ENCODE measurements around the gene PLOD3.

PLOD3 gene

GRCh38 chr7:101208794-101209193 lies 8.6 kb downstream of the PLOD3 start:
- no peaks in the 10 kb centered on the region for H3K9me3 ChIP-seq (ENCODE audit: control insufficient read depth, insufficient read depth, low read length)

GRCh38 chr7:101207459-101207858 lies 9.9 kb downstream of the PLOD3 start:
- H3K27ac ChIP-seq (ENCODE audit: low read depth, low read length), result no peak overlapping the region
- H3K9me3 ChIP-seq (ENCODE audit: control insufficient read depth, insufficient read depth, low read length), result no peaks in the 10 kb centered on the region

More at GRCh38 chr7:101208794-101209193, 8.6 kb downstream of the PLOD3 start:
- H3K36me3 ChIP-seq (ENCODE audit: control insufficient read depth, low read length), result no peaks in the 10 kb centered on the region; the same call in 1 of the 2 replicates
- H3K4me1 ChIP-seq (ENCODE audit: control insufficient read depth, low read length), result peaks cover 3% of the 10 kb centered on the region
- no peaks in the 10 kb centered on the region for H3K9me2 ChIP-seq (replicated peaks; ENCODE audit: control insufficient read depth, low read length)
- TF ChIP-seq CTCF (IDR thresholded peaks at IDR 0.05; ENCODE audit: low read depth, low read length, poor library complexity, severe bottlenecking) (no peak), EZH2phosphoT487 (IDR thresholded peaks at IDR 0.05; ENCODE audit: borderline replicate concordance, low read length) (no peak)
- H3F3A ChIP-seq (ENCODE audit: control insufficient read depth, insufficient read depth), result no peaks in the 10 kb centered on the region
- no peak overlapping the region for H3K4me2 ChIP-seq (ENCODE audit: low read length)
- no peak overlapping the region for H3K4me3 ChIP-seq (ENCODE audit: low read length)
- H3K79me2 ChIP-seq (ENCODE audit: control insufficient read depth, low read length), result no peaks in the 10 kb centered on the region
- H3K27ac ChIP-seq (ENCODE audit: low read depth, low read length), result no peak overlapping the region
- H3K27me3 ChIP-seq (ENCODE audit: control insufficient read depth, low read length), result no peaks in the 10 kb centered on the region
- no peaks in the 10 kb centered on the region for H4K20me1 ChIP-seq (ENCODE audit: control insufficient read depth, insufficient read depth, low read depth, low read length)

GRCh38 chr7:101206665-101207042 lies 10.7 kb downstream of the PLOD3 start:
- H3K27ac ChIP-seq (ENCODE audit: low read depth, low read length), result no peak overlapping the region
- TF ChIP-seq CTCF (IDR thresholded peaks at IDR 0.05; ENCODE audit: low read depth, low read length, poor library complexity, severe bottlenecking), result no peak
- TF ChIP-seq EZH2phosphoT487 (IDR thresholded peaks at IDR 0.05; ENCODE audit: borderline replicate concordance, low read length), result no peak
- H3K4me1 ChIP-seq (ENCODE audit: control insufficient read depth, low read length), result peaks cover 10% of the 10 kb centered on the region
- no peaks in the 10 kb centered on the region; the same call in 1 of the 2 replicates for H3K36me3 ChIP-seq (ENCODE audit: control insufficient read depth, low read length)
- no peaks in the 10 kb centered on the region for H4K20me1 ChIP-seq (ENCODE audit: control insufficient read depth, insufficient read depth, low read depth, low read length)
- no peaks in the 10 kb centered on the region for H3F3A ChIP-seq (ENCODE audit: control insufficient read depth, insufficient read depth)
- H3K4me3 ChIP-seq (ENCODE audit: low read length), result no peak overlapping the region
- no peak overlapping the region for H3K4me2 ChIP-seq (ENCODE audit: low read length)
- H3K27me3 ChIP-seq (ENCODE audit: control insufficient read depth, low read length), result peaks cover 5% of the 10 kb centered on the region; the same call in 1 of the 2 replicates
- H3K79me2 ChIP-seq (ENCODE audit: control insufficient read depth, low read length), result no peaks in the 10 kb centered on the region
- no peaks in the 10 kb centered on the region for H3K9me3 ChIP-seq (ENCODE audit: control insufficient read depth, insufficient read depth, low read length)
- H3K9me2 ChIP-seq (replicated peaks; ENCODE audit: control insufficient read depth, low read length), result no peaks in the 10 kb centered on the region

More at GRCh38 chr7:101207459-101207858, 9.9 kb downstream of the PLOD3 start:
- Histone ChIP-seq H3K79me2 (ENCODE audit: control insufficient read depth, low read length) (no peaks in the 10 kb centered on the region), H3K4me2 (ENCODE audit: low read length) (no peak overlapping the region), H3F3A (ENCODE audit: control insufficient read depth, insufficient read depth) (no peaks in the 10 kb centered on the region), H3K27me3 (ENCODE audit: control insufficient read depth, low read length) (no peaks in the 10 kb centered on the region), H3K4me1 (ENCODE audit: control insufficient read depth, low read length) (peaks cover 10% of the 10 kb centered on the region), H4K20me1 (ENCODE audit: control insufficient read depth, insufficient read depth, low read depth, low read length) (no peaks in the 10 kb centered on the region), H3K4me3 (ENCODE audit: low read length) (no peak overlapping the region), H3K36me3 (ENCODE audit: control insufficient read depth, low read length) (no peaks in the 10 kb centered on the region; the same call in 1 of the 2 replicates), H3K9me2 (replicated peaks; ENCODE audit: control insufficient read depth, low read length) (no peaks in the 10 kb centered on the region)
- TF ChIP-seq CTCF (IDR thresholded peaks at IDR 0.05; ENCODE audit: low read depth, low read length, poor library complexity, severe bottlenecking) (no peak), EZH2phosphoT487 (IDR thresholded peaks at IDR 0.05; ENCODE audit: borderline replicate concordance, low read length) (no peak)

All from DOHH2 (cell line).